Stimulated activated naive CD8-positive, alpha-beta T cell treated with anti-CD3 and anti-CD28 coated beads, Interleukin-15, Interleukin-2, amounts not matched to agents 100 ng/mL and 50 ng/mL, for 24 hours (primary cell): Measurements from ENCODE around the gene IL1R2.

Source experiments
- H3K27ac Mint-ChIP-seq: one replicate; pipeline ENCODE4 v1.8.0; 2021; ENCODE audit warnings: mild to moderate bottlenecking, mixed read lengths
- H3K27me3 Mint-ChIP-seq: one replicate; pipeline ENCODE4 v1.8.0; 2021; ENCODE audit warnings: mixed read lengths
- H3K36me3 Mint-ChIP-seq: one replicate; pipeline ENCODE4 v1.8.0; 2021; ENCODE audit warnings: low read depth, mixed read lengths
- H3K4me1 Mint-ChIP-seq: one replicate; pipeline ENCODE4 v1.8.0; 2021; ENCODE audit warnings: low read depth, mixed read lengths
- H3K4me3 Mint-ChIP-seq: one replicate; pipeline ENCODE4 v1.8.0; 2021; ENCODE audit warnings: mild to moderate bottlenecking, mixed read lengths
- H3K9me3 Mint-ChIP-seq: one replicate; pipeline ENCODE4 v1.8.0; 2021; ENCODE audit warnings: mixed read lengths

IL1R2 gene

GRCh38 chr2:102030502-102030854 is 38.7 kb downstream of the IL1R2 start:
- Mint-ChIP-seq H3K4me3 (no peak overlapping the region), H3K27ac (no peak overlapping the region), H3K4me1 (peaks cover 68% of the 10 kb centered on the region), H3K9me3 (no peaks in the 10 kb centered on the region), H3K27me3 (peaks cover 5% of the 10 kb centered on the region), H3K36me3 (no peaks in the 10 kb centered on the region)

DNA sequence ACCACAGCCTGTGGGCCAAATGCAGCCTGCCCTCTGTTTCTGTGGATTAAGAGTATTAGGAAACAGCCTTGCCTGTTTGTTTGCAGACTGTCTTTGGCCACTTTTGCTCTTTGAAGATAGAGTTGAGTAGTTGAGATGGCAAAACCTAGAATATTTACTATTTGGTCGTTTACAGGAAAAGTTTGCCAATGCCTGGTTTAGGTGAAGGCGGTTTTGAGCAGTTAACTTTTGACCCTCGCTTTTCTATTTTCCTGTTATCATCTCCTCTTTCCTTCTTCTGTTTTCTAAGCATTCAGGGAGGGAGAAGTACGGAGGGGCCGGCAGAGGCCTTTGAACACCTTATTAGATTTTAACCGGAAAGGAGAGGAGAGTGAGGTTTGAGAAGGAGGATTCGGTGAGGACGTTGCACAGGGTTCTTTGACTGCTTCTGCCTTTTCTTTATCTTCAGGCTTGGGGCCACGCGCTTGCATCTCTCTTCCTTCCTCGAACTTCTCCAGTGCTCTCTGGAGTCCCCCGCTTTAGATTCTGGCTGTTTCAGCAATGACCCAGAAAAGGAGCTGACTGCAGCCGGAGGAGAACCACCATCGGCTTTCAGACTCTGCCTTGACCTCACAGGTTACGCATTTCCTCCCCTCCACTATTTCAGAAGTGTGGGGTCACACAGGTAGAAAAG is 39.2 kb downstream of the IL1R2 start:
- Mint-ChIP-seq H3K27ac (no peak overlapping the region), H3K9me3 (no peaks in the 10 kb centered on the region), H3K4me3 (no peak overlapping the region), H3K36me3 (no peaks in the 10 kb centered on the region), H3K27me3 (peaks cover 5% of the 10 kb centered on the region), H3K4me1 (peaks cover 64% of the 10 kb centered on the region)

DNA sequence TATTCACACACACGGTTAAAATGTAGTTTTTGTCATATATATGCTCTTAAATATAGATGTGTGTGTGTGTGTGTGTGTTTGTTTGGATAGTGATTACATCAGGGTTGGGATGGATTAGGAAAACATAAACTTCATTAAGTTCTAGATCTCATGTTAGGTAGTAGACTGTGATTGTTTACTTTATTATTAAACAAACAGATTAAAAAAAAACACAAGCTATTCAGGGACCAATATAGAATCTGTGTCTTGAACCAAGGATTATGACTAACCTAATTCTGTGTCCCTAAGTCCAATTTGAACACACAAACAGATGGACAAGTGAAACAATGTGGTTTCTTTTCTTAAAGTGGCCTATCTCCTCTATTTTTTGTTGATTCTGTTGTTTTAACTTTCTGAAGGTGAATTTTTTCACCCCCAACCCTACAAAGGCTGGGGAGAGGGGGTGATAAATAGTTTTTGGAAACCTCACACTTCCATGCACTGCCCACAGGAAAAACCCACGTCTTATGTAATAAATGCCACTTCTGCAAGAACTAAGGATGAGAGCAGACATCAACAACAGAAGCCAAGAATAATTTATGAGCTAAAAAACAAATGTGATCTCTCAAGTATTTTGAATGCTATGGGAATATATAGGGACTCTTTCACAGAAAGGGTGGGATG is 40.7 kb downstream of the IL1R2 start:
- H3K4me3 Mint-ChIP-seq = no peak overlapping the region

DNA sequence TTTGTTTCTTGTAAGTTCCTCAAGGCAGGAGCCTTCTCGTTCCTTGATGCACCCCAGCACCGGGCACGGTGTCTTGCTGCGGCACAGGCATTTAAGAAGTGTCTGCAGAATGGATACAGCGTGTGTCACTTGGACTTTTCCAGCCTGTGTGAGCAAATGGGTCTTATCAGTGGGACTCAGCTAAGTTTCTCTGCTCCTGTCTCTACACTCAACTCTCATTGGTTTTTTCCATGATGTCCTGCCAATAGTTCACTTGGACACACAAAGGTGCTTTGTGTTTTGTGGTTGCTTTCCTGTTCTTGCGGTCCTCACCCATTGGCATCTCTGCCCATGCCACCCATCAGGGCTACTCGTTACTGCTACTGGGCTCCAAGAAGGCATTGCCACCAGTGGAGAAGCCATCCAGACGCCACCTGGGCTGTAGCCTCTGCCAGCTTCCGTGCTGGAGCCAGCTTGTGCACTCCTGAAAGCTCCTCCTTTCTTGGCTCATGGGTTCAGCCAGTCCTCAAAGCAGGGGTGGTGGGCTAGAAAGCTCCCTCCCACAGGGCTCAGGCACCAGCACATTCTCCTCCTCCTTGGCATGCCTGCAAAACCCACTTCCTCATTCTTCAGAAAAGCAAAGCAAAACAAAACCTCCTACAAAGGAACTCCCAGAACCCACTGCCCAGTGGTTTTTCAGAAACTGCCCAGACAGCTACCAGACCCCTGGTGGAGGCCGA is 41.4 kb downstream of the IL1R2 start:
- Mint-ChIP-seq H3K36me3 (no peaks in the 10 kb centered on the region), H3K27me3 (no peaks in the 10 kb centered on the region), H3K27ac (peak overlapping the region; percentile 7), H3K4me3 (no peak overlapping the region), H3K9me3 (no peaks in the 10 kb centered on the region), H3K4me1 (peaks cover 49% of the 10 kb centered on the region)

More for the DNA sequence above, 40.7 kb downstream of the IL1R2 start:
- H3K4me1 Mint-ChIP-seq = peaks cover 56% of the 10 kb centered on the region
- H3K9me3 Mint-ChIP-seq = no peaks in the 10 kb centered on the region
- H3K27ac Mint-ChIP-seq = no peak overlapping the region
- H3K36me3 Mint-ChIP-seq = no peaks in the 10 kb centered on the region
- no peaks in the 10 kb centered on the region for H3K27me3 Mint-ChIP-seq

DNA sequence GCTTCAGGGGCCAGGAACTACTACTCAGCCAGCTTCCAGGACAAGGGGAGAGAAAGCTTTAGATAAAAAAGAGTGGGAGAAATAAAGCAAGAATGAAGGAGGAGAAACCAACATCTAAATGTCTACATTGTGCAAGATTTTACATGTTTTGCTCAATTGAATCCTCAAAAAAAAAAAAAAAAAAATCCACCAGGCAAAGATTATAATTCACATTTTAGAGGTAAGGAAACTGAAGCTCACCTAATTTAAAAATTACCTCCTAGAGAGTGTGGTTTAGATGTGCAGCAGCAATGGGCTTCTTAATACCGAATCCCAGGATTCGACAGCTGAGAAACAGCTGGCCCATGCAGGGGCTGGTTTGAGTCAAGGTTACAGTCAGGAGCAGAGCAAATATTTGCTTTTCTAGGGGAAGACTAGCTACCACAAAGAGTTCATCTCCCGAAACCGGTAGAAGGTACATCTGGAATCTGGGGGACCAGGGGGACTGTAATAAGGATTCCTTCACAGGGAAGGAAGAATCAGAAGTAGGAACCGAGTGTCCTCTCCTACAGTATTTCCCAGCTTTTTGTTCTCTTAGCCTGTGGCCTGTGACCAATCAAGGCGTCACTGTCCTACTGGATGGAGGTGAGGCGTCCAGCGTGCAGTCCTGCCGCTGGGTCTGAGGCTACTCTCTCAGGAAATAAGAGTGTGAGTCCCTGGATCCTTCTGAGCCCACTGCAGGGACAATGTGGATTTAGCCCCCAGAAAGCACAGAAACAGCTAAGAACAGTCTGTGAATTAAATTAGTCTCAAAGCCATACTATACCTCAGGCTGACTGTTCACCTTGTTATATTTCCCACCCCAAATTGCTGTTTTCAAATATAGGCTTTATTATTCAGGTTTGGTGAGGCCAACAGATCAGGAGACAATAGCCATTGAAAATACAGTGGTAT is 42.3 kb downstream of the IL1R2 start:
- Mint-ChIP-seq H3K36me3 (no peaks in the 10 kb centered on the region), H3K4me3 (no peak overlapping the region), H3K27ac (peak overlapping the region; percentile 41), H3K4me1 (peaks cover 41% of the 10 kb centered on the region), H3K9me3 (no peaks in the 10 kb centered on the region), H3K27me3 (peaks cover 5% of the 10 kb centered on the region)

GRCh38 chr2:102034683-102035548 is 43.2 kb downstream of the IL1R2 start:
- peak overlapping the region; percentile 31 for H3K4me3 Mint-ChIP-seq

GRCh38 chr2:102037681-102038080 is 45.9 kb downstream of the IL1R2 start:
- H3K9me3 Mint-ChIP-seq = no peaks in the 10 kb centered on the region
- H3K4me3 Mint-ChIP-seq = no peak overlapping the region
- no peaks in the 10 kb centered on the region for H3K36me3 Mint-ChIP-seq
- H3K4me1 Mint-ChIP-seq = peaks cover 35% of the 10 kb centered on the region
- H3K27ac Mint-ChIP-seq = no peak overlapping the region
- H3K27me3 Mint-ChIP-seq = peaks cover 18% of the 10 kb centered on the region

More at GRCh38 chr2:102034683-102035548, 43.2 kb downstream of the IL1R2 start:
- Mint-ChIP-seq H3K36me3 (no peaks in the 10 kb centered on the region), H3K4me1 (peaks cover 32% of the 10 kb centered on the region), H3K27me3 (peaks cover 10% of the 10 kb centered on the region), H3K9me3 (no peaks in the 10 kb centered on the region), H3K27ac (peak overlapping the region; percentile 41)

DNA sequence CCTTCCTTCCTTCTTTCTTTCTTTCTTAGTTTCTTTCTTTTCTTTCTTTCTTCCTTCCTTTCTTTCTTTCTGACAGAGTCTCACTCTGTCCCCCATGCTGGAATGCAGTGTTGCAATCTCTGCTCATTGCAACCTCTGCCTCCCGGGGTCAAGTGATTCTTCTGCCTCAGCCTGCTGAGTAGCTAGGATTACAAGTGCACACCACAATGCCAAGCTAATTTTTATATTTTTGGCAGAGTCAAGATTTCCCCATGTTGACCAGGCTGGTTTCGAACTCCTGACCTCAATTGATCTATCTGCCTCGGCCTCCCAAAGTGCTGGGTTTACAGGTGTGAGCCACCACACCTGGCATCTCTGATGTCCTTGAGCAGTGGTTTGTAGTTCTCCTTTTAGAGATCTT is 48.5 kb downstream of the IL1R2 start:
- H3K4me3 Mint-ChIP-seq = no peak overlapping the region
- H3K9me3 Mint-ChIP-seq = no peaks in the 10 kb centered on the region
- H3K27ac Mint-ChIP-seq = peak overlapping the region; percentile 14
- H3K36me3 Mint-ChIP-seq = no peaks in the 10 kb centered on the region
- H3K4me1 Mint-ChIP-seq = peaks cover 21% of the 10 kb centered on the region
- peaks cover 36% of the 10 kb centered on the region for H3K27me3 Mint-ChIP-seq

- Mint-ChIP-seq H3K27me3 (peaks cover 45% of the 10 kb centered on the region), H3K4me1 (peaks cover 20% of the 10 kb centered on the region), H3K27ac (no peak overlapping the region), H3K36me3 (no peaks in the 10 kb centered on the region), H3K9me3 (no peaks in the 10 kb centered on the region), H3K4me3 (no peak overlapping the region)
These were observed 49.6 kb downstream of the IL1R2 start for GRCh38 chr2:102041351-102041750.

- Mint-ChIP-seq H3K27me3 (peaks cover 55% of the 10 kb centered on the region), H3K9me3 (no peaks in the 10 kb centered on the region), H3K36me3 (no peaks in the 10 kb centered on the region), H3K27ac (no peak overlapping the region), H3K4me3 (no peak overlapping the region), H3K4me1 (peaks cover 20% of the 10 kb centered on the region)
These were observed 50.7 kb downstream of the IL1R2 start for GRCh38 chr2:102042196-102043081.

GRCh38 chr2:102043560-102043959 is 51.8 kb downstream of the IL1R2 start:
- H3K27me3 Mint-ChIP-seq = peaks cover 58% of the 10 kb centered on the region

DNA sequence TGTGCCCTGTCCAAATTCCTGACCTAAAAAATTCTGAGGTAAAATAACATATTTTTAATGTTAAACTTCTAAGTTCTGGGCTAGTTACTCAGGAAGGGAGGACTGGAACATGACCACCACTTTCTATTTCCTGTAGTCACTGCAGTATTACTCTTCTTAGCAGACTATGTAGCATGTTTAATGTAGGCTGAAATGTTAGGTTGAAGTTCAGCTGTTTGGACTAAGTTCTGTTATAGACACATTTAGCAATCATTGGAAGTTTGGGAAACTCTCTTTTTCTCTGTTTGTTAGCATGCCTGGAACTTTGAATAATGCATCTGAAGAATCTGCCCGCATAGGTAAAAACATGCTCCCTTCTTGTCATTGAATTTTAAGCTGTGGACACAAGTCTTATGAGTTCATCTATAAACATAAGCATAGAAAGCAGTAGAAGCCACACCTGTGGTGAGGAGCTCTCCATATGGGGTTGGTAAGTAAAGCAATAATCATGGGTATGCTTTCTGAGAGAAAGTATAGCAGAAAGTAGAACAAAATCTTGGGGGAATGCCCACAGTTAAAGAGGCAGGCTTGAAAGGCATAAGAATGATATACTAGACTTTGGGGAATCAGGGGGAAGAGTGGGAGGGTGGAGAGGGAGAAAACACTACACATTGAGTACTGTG is 52.6 kb downstream of the IL1R2 start:
- H3K27me3 Mint-ChIP-seq = peaks cover 56% of the 10 kb centered on the region
- no peaks in the 10 kb centered on the region for H3K9me3 Mint-ChIP-seq
- peaks cover 20% of the 10 kb centered on the region for H3K4me1 Mint-ChIP-seq
- H3K4me3 Mint-ChIP-seq = no peak overlapping the region
- H3K36me3 Mint-ChIP-seq = no peaks in the 10 kb centered on the region
- H3K27ac Mint-ChIP-seq = no peak overlapping the region

More at GRCh38 chr2:102043560-102043959, 51.8 kb downstream of the IL1R2 start:
- H3K4me3 Mint-ChIP-seq = no peak overlapping the region
- H3K36me3 Mint-ChIP-seq = no peaks in the 10 kb centered on the region
- peaks cover 20% of the 10 kb centered on the region for H3K4me1 Mint-ChIP-seq
- H3K27ac Mint-ChIP-seq = no peak overlapping the region
- H3K9me3 Mint-ChIP-seq = no peaks in the 10 kb centered on the region
